ENCODE results near the gene BICC1.
A peak's percentile ranks its signal among the peaks of the same experiment; 100 is the strongest.
"Not testable (repeated sequence)": the region's sequence is repeated elsewhere in the genome, so short reads cannot be mapped to it uniquely, and the experiment has no call there.

The BICC1 gene

DNA sequence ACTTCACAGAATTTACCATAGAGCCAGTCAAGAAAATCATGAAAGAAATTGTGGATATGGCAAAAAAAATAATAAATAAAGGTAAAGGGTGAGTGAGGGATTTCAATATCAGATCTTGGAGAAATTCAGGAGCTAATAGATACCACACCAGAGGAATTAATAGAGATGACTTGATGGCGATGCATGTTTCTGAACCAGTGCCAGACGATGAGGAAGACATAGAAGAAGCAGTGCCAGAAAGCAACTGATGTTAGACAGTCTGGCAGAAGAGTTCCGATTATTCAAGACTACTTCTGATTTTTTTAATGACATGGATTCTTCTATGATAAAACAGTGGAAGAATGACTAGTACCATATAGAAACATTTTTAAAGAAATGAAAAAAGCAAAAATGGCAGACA is 314.7 kb downstream of the BICC1 start:
- no peak for DNase-seq (ENCODE audit: low read depth)

DNA sequence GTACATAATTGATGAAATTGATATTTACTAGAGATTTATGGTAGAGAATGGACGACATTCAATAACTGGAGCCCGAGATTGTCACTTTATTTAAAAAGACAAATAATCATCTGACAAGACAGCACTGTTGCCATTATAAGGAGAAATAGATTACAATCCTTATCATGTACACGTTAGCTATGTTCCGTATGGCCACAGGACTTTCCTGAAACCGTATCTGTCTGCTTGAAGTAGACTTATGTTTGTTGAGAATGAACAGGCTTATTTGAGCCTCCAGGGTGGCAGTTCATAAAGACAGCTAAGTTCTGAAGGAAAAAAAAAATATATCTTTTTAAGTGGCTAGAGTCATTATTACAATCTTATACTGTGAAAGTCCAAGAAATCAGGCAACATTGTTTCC is 317.2 kb downstream of the BICC1 start:
- no peak for DNase-seq (ENCODE audit: low read depth)

DNA sequence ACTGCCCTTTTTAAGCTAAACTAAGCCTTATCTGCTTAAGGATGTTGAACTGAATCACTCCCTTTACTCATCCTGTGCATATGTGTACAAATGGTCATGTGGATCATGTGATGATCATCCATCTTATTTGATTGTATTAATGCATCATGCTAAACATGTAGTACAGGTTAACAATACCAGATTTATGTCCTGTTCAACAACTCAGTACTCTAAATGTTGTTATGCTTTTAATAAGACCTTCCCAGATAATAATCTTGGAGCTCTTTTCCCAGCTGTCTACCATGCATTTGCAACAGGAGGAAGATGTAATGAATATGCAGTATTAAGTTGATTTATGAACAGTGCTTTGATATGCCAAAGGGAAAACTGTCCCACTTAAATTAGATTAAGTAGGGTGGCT is 318.0 kb downstream of the BICC1 start:
- no peak for DNase-seq (ENCODE audit: low read depth)

DNA sequence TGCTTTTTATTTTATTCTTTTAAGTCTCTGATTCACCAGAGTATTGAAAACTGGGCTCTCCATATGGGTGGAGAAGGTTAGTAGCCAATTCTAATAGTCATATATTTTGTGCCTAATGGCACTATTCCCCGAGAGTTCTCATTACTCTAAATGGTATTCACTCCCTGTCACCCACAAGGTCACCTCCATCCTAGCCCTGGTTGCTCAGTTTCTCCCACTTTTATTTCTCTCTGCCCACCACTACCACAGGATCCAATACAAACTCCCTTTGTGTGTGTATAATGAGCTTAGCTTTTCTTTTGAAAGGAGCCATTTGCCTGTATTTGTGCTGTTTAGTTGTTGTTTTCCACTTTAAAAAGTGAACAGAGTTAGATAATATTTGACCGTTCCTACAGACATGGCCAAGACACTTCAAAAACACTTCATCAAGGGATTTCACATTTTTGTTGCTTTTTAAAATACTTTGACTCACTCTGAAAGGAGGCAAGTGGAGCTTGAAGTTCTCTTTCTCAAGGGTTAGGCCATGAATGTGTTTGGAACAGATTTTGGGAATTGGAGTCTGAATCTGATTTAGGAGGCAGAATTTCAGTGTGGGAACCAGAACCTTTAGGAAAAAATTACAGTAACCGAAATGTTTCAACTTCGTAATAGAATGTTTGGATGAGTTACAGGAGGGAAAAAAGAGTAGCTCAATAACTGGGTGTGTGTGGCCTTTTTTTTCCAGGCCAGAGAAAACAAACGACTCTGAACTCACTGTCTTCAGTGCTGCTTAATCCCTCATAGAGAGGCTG is 321.3 kb downstream of the BICC1 start:
- DNase-seq (ENCODE audit: low read depth): peak; percentile 41

DNA sequence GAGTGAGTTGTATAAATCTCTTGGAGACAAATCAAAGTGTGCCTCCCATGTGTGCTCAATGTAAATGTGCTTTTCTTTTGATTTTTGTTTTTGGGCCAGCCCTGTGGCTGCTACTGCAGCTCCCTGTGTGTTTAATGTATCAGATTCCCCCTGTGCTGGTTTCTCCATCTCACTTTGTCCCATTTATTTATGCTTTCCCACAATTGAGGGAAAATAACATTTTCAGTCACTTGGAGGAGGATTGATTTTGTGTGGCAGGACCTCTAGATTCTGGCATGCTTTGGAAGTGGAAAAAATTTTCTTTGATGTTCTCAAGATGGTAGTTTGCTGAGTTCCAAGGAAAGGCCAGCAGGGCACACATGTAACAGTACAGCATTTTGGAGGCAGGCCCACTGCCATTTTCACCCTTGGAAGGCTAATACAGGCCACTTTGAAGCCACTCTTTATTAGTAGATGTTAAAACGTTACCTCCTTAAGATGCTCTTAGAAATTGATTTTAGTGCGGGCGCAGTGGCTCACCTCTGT is 323.6 kb downstream of the BICC1 start:
- DNase-seq (ENCODE audit: low read depth): no peak

DNA sequence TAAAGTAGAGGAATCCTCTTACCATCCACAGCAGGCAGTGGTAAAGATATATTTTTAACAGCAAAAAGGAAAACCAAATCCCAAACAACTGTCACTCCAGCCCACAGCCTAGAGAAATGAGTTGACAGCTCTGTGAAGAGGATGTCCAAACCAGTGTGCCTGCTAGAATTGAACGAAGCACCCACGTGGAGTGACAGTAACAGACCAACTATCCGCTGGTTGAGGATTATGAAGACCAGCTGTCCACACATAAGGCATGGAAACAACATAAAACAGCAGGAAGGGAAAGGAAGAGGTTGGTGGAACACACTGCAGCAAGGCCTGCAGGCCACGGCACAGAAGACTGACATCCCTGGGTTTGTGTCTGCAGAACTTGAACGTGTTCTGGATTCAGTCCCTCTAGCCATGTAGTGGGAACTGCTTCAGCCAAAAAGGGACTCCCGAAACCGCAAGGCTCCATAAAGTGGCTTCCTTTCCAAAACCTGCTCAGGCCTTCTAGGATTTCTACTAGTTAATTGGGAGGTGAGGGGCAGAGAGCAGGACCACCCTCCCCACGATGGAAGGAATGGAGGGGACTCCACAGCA is 324.4 kb downstream of the BICC1 start:
- DNase-seq (ENCODE audit: low read depth): no peak

DNA sequence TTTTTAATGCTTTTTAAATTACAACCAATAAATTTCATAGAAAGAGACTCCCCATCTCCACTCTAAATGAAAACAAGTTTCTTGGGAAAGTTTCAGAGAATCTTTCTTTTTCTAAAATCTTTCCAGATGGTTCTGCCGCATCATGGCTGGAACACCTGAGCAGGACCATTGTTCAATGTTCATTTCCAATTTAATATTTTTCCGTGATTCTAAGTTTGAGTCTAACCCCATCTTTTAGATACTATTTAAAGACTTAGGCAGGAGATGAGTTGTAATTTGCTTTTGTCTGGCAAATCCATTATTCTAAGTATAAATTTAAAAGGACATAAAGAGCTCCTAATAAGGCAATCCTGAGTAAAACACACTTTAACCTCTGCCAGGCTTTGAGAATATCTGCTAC is 325.2 kb downstream of the BICC1 start:
- DNase-seq (ENCODE audit: low read depth): no peak

DNA sequence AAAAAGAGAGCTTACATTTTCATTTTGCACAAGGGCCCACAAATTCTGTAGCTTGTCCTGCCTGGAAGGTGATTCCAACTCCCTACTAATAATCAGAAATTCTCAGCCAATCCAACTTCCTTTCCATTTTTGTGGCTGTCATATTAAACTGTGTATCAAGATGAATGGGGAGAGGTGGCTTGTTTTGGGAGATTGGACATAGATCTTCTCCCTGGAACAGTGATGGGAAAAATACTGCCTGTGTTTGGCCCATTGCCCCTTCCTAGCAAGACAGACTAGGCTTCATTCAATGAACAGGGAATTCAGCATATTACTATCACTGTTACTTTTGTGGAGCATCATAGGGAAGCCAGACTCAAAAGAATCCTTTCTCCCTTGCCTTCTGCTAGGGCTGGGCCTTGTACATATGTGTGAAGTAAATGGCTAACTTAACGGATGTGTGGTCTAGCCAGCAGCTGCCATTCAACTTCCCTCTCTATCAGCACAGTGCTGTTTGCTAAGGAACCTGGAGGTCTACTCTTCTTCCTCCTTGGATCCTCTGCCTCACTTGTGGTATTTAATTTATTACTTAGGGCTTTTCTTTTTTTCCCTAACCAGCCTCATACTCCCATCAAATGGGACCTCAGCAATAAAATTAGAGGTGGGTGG is 326.0 kb downstream of the BICC1 start:
- DNase-seq (ENCODE audit: low read depth): no peak

DNA sequence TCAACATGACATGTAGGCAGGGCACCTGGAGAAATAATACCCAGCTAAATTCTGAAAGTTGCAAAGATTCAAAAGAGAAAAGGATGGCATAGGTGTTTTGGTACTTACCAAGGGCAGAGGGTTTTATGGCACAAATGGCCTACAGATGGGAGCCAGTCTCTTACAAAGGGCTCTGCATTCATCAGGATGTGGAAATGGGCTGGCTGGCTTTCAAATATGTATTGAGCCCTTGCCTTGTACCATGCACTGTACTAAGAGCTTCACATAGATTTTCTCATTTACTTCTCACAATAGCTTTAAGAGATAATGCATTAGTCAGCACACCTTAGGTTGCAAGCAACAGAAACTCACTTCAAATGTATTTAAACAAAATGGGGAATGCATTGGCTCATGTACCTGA is 327.1 kb downstream of the BICC1 start:
- no peak for DNase-seq (ENCODE audit: low read depth)

DNA sequence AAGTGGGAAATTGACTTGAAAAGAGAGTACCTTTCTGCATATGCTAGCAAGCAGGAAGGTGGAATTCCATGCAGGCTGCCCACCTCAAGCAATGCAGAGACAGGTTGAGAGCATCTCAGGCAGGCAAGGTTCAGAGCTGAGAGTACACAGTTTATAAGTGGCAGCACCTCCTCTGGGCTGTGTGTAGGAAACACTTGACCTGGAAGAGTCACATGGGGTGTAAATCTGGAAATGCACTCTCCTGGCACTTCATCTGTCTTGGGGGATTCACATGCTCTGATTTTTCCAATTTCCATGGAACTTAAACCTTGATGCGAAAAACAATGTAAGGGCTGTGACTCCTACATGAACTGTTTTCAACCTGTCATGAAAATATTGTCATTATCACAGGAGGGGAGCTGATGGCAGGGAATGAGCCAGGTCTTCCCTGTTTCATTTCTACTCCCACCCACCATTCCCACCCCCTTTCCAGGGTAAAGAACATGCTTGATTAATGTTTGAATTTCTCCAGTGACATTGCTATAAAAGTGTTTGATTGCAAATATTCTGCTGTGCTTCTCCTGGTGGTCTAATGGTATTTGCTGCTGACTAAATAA is 328.3 kb downstream of the BICC1 start:
- no peak for DNase-seq (ENCODE audit: low read depth)

DNA sequence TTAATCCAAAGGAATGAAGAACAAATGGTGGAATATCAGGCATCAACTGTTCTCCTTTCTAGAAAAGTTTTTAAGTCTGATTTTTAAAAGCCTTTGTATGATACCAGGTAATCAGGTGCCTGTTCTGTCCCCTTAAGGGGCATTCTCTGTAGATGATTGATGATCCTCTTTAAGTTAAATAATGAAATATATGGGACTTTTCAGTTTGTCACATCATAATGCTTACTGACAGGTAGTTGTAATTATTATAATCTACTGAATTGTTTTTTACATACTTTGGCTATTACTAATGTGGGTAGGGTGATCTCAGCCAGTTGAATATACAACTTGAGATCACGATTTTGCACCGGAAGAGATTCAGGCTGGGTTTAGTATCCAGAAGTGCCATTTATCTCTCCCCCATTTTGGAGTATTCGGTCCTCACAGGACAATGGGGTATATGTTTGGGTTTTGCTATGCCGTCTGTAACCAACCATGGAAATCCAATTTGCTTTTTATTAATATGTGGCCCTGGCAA is 330.2 kb downstream of the BICC1 start:
- DNase-seq (ENCODE audit: low read depth): no peak

DNA sequence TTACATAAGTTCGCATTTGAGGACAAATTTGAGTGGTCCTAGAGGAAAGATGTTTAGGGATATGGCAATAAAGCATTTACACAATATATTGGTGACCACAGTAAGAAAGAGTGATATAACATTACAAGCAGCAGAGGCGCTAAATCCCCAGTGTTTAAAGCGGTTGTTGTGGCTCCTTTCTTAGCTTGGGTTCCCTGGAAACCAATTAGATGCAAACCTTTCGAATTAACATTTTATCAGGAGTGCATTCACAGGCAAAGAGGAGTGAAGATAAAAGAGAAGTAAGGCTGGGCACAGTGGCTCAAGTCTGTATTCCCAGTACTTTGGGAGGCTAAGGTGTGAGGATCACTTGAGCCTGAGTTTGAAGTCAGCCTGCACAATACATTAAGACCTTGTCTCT is 331.1 kb downstream of the BICC1 start:
- DNase-seq (ENCODE audit: low read depth): no peak

DNA sequence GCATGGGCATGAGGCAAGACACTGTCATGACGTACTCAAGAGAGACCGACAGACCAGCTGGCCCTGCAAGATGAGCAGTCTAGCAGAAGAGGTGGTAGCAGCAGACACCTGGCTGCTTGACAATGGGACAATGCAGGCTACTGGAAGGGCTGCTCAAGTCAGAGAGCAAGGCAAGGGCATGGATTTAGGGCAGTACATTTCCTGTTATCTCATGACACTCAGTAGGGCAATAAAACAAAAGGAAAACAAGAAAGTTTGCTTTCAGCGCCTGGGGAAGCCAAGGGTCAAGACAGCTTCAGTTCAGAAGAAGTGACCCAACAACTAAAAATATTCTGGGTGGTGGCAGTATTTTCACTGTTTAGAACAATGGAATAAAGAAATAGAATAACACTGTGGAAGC is 332.0 kb downstream of the BICC1 start:
- no peak for DNase-seq (ENCODE audit: low read depth)

DNA sequence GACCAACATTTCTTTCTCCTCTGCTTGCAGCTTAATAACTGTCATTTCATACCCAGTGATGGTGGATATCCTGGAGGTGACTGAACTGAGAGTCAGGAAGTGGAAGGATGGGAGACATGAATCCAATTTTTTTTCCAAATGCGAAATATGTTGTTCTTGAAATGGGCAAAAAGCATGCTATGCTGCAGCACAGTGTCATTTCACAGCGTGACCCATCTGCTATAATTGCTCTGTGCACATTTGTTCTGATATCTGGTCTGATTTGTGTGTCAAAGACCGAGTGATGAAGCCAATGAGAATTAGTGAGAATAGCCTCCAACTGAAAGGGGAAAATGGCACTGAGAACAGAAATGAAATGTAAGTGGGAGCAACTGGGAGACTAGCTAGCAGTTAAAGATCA is 334.2 kb downstream of the BICC1 start:
- no peak for DNase-seq (ENCODE audit: low read depth)

DNA sequence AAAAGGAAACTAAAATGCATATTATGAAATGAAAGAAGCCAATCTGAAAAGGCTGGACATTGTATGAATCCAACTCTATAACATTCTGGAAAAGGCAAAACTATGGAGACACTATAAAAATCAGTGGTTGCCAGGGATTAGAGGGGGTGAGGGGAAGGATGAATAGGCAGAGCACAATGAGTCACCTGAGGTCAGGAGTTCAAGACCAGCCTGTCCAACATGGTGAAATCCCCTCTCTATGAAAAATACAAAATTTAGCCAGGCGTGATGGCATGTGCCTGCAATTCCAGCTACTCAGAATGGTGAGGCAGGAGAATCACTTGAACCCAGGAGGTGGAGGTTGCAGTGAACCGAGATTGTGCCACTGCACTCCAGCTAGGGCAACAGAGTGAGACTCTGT is 338.9 kb downstream of the BICC1 start:
- DNase-seq (ENCODE audit: low read depth): no peak

DNA sequence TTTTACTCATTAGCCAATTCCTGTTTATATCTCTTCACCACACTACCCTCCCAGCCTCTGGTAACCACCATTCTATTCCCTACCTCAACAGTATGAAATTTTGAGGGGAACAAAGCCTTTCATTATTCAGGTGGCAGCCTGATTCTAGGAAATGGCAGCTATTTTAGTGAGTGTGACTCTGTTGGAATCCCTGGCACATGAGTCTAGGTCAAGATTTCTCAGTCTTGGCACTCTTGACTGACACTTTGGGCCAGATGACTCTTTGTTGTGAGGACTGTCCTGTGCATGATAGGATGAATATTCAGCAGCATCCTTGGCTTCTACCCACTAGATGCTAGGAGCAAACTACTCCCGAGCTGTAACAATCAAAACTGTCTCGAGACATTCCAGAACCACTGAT is 341.0 kb downstream of the BICC1 start:
- no peak for DNase-seq (ENCODE audit: low read depth)

DNA sequence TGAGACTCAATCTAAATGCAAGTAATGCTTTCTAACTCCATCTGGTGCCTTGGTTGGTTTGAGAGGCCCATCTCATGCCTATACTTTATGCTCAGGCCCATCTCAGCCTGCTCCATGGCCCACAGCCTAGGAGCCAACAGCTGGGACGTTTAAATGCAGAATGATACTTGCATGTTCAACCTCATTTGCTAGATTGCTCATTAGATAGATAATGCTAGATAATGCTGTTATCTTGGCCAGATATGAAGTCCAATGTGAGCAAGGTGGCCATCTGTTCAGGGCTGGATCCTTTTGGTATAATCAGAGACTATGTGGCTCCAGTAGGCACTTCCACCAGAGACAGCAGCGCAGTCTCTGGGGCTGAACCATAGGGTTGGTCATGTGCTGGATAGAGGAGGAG is 342.1 kb downstream of the BICC1 start:
- DNase-seq (ENCODE audit: low read depth): no peak

DNA sequence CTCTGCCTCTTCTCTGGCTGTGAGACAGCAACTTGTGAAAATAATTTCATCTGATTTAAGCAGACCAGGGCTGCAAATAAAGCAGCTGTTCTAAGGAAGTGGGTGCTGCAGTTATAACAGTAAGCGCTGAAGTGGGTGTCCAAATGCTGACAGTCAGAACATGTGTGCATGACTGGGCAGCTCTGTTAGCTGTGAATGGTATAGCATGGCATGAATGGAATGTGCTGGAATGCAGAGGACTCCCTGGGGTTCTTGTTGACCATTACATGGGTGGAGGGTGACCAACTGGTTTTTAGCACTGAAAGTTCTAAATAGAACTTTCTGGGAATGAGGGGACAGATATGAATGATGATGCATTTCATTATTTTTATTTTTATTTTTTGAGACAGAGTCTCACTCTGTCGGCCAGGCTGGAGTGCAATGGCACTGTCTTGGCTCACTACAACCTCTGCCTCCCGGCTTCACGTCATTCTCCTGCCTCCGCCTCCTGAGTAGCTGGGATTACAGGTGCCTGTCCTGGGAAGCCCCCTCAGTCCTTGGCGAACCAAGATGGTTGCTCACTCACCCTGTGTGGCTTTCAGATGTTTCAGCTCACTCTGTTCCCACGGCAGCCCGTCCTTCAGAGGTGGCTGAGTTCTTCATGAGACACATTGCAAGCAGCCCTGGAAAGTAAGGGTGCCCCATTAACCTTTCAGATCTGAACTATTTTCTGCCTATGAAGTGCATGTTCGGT is 344.0 kb downstream of the BICC1 start:
- peak; percentile 94 for DNase-seq (ENCODE audit: low read depth)

DNA sequence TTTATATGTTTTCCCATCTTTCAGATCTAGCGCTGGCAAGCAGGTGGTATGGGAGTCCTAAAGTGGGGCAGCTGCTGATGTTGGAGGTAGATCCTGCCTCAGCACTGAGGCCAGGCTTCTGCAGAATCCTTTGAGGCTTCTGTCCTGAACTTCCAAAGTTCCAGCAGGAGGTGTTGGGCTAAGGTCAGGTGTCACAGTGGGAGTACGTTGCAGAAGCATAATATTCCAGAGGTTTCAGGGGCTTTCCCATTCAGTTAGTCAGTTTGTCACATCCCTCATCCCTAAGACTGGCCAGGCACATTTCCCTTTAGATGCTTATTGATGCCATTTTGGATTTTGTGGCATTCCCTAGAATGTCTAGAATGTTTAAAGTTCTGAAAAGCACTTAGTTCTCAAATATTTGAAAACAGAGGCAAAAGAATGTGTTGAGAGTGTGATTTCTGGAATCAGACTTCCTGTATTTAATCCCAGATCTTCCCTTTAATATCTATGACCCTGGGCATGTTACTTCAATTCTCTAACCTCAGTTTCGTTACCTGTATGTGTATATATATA is 344.7 kb downstream of the BICC1 start:
- DNase-seq (ENCODE audit: low read depth): no peak

DNA sequence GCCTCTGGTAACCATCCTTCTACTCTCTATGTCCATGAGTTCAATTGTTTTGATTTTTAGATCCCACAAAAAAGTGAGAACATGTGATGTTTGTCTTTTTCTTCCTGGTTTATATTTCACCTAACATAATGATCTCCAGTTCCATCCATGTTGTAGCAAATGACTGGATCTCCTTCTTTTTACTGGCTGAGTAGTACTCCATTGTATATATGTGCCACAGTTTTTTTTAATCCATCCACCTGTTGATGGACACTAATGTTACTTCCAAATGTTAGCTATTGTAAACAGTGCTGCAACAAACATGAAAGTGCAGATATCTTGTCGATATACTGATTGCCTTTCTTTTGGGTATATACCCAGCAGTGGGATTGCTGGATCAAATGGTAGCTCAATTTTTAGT is 345.5 kb downstream of the BICC1 start:
- not testable (repeated sequence) for DNase-seq (ENCODE audit: low read depth)

DNA sequence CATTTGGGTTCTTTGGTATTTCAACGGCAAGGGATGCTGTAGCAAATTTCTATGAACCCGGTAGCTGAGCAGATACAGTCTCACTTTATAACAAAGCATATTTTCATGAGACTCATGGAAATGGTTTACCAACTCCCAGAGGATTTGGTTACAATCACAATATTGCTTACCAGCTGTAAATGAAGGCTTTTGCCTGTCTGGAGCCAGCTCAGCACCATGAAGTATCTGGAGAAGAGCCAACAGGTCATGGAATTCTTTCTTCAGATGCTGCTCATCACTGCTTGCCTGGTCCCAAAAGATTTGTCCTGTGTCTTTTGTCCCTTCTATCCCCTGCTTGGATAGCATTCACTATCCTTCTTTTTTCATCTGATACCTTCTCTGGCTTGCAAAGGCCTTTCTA is 346.9 kb downstream of the BICC1 start:
- DNase-seq (ENCODE audit: low read depth): no peak

DNA sequence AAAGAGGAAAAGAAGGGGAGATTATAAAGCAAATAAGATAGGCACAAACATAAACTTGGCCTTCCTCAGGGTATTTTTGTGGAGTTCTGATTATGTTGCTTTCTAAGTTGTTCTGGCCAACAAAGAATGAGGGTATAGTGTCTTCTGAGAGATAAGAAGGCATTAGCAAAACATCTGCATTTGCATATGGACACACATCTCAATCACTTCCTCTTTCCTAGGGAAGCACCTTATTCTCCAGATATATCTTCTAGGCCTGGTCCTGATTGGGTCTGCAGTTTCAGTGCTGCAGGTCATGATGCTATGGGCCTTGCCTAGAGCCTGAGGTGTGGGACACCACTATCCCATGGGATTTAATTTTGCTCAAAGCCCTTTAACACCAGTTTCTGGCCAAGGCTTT is 355.0 kb downstream of the BICC1 start:
- DNase-seq (ENCODE audit: low read depth): no peak

Data from GM04503 (cell line).